NCI-H2081 treated with DMSO at 0.1 percent for 48 hours (cell line): ENCODE results near the gene SERINC3.

Experiments
- DNase-seq: peaks from one replicate; lab custom pipeline; 2025; lab: John Stamatoyannopoulos, UW

SERINC3 gene

DNA sequence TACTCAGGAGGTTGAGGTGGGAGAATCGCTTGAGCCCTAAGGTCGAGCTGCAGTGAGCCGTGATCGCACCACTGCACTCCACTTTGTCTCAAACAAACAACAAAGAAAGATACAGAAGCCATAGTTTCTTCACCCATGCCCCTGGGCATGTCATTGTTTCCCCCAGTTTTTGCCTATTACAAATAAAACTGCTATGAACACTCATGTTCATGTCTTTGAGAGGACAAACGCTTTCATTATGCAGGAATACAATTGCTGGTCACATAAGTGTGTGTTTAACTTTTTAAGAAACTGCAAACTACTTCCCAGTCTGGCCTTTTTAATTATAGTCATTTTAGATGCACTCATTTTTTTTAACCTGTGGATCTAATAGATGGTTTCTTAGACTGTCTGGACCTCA lies 58.4 kb downstream of the SERINC3 start:
- DNase-seq = no peak

DNA sequence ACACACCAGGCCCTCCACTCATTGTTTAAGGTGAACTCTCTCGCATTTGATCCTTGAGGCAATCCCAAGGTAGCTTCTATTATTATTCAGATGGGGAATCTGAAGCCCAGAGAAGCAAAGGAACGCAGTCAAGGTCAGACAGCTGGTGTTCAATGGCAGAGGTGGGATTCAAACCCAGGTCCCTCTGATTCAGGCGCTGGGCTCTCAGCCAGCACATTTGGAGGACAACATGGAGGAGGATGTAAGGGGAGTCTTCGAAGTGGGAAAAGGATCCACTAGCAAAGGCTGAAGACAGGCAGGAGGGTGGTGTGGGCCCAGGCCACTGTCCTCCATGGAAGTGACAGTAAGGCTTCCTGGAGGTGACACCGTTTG lies 60.1 kb downstream of the SERINC3 start:
- no peak for DNase-seq

DNA sequence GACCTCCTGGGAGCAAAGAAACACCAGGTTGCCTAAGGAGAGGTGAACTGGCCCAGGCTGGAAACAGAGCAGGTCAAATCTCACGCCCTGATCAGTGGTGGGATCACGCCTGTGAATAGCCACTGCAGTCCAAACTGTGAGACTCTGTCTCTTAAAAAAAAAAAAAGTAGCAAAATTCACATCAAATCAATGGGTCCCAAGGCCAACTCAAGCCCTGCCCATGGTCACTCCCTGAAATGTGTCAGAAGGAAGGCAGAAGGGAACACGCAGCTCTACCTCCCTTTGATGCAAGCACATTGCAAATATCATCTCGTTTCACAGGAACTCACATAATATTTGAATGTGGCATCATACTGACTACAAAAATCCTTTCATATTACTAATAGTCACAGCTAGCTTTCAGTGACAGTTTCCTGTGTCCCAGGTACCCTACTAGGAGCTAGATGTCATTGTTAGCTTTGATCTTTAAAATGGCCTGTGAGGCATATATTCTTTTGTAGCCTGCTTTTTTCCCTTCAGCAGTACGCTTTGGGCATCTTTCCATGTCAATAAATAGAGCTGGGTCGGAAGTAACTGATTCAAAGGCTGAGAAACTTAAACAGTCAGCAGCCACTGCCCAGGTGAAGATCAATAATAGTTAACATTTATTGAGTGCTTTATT lies 60.6 kb downstream of the SERINC3 start:
- no peak for DNase-seq

DNA sequence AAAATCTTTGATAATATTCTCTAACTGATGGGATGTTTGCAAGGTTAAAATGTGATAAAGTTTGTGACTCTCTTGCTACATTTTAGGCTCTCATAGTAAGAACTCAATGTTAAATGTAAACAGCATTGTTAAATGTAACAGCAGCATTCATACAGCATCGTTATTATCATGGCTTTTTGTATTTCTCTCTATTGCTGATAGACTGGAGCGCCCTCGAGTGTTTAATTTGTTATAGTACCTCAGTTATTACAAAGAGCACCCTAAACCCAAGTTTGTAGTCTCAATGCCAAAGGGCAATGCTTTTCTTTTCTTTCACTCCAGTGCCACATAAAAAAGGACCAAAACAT lies 61.1 kb downstream of the SERINC3 start:
- peak; percentile 38 for DNase-seq

DNA sequence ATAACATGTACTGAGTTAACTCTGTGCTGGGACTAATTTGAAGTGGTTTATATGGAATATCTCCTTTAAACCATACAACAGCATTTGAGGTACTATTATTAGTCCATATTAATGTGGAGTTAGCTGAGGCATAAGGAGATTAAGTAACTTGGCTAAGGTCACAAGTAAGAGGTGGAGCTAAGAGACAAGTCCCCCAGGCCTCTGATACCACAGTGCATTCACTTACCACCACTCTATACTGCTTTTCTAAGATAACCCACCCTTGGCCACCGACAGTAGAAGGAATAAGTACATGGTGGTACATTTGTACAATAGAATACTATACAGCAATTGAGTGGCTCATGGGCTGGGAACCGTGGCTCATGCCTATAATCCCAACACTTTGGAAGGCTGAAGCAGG lies 62.6 kb downstream of the SERINC3 start:
- DNase-seq = no peak

DNA sequence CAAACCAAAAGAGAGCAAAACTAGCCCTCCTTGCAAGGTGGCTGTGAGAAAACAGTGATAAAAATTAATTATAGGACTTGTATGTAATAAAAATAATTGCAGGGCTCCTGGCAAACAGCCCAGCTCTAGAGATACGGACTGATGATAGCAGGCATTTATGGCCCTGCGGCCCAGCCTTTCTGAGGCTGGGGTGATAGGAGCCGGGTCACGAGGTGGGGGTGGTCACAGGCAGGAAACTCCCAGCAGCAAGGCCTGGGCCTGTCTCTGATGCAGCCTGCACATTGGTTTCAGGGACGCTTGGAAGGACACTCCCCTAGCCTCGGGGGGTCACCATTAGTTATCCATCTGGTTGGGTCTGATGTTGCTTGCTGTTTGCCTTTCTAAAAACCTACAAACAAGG lies 64.9 kb downstream of the SERINC3 start:
- no peak for DNase-seq

DNA sequence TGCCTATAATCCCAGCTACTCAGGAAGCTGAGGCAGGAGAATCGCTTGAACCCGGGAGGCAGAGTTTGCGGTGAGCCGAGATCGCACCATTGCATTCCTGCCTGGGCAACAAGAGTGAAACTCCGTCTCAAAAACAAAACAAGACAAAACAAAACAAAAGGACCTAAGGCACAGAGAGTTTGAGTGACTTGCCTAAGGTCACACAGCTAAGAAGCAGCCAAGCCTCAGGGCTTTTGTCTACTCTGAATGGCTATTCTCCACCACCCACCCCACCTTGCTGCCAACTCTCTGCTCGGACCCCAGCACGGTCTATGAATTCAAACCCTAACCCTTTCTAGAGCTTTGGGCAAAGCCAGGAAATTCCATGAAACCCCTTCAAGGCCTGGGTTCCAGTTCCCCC lies 65.3 kb downstream of the SERINC3 start:
- DNase-seq = no peak

DNA sequence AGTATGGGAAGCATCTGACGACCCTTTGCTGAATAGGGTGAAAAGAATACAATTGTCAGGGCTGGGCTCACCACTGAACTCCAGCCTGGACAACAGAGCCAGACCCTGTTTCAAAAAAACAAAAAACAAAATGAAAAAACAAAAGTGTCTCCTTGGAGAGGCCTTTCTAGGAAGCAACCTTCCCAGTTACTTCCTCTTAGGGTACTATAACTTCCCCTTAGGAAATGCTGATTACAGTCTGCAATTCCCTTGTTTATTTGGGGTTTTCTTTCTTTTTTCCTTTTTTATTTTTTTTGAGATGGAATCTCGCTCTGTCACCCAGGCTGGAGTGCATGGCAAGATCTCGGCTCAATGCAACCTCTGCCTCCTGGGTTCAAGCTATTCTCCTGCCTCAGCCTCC lies 66.7 kb downstream of the SERINC3 start:
- DNase-seq = no peak

DNA sequence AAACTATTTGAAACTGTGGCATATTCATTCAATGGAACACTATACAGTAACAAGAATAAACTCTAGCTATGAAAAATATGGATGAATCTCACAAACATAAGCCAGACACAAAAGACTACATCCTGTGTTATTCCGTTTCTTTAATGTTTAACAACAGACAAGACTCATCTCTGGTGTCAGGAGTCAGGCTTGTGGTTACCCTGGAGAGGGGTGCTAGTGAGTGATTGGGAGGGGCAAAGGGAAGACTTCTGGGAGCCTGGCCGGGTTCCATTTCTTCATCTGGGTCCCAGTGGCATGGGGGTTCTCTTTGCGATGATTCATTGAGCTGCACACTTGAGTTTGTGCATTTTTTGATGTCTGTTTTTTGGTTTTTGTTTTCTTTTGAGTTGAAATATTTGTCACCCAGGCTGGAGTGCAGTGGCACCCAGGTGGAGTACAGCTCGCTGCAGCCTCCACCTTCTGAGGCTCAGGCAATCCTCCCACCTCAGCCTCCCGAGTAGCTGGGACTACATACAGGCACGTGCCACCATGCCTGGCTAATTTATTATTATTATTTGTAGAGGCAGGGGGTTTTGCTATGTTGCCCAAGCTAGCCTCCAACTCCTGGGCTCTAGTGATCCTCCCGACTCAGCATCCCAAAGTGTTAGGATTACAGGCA lies 67.4 kb downstream of the SERINC3 start:
- no peak for DNase-seq

DNA sequence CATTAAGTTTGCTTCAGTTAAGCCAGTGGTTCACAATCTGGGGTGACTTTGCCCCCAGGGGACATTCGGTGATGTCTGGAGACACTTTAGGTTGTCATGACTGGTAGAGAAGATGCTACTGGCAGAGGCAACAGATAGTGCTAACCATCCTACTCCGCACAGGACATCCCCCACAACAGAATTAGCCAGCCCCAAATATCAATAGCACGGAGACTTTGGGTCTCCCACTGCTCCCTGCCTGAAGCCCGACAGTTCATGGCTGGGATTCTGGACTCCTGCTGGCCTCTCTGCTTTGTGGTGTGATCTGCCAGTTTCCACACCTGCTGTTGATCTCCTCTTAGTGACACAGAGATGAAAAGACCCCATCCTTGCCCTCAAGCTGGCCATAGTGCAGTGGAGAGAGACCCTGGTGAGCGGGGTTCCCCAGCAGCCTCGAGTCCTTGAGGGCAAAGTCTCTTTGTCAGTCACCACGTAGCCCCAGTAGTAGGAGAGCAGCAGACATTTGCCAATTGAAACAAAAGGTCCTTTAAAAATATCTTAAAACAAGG lies 70.9 kb downstream of the SERINC3 start:
- DNase-seq = no peak

DNA sequence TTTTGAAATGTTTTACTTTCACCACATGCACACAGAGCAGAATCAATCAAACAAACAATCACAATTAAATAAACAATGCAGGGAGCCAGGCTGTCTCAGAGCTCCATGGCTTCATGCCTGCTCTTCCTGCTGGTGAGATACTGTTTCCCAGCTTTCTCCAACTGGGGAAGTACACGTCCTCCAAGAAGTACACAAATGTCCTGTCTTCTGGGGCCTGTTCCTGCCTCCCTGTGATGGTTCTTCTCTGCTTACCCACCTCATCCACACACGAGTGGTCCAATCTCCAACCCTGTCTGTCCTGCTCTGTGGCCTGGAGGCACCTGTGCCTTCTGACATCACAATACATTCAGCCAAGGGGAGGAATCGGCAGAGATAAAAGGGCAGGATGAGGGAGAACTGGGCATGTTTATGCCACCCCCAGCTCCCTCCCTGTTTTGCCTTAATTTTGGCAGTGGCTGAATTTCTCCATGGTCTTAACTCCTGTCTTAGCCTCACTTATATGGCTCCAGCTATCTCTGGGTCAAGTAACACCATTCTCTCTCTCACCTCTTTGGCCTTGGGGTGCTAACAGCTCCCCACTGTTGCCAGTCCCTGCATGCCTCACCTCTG lies 71.5 kb downstream of the SERINC3 start:
- DNase-seq = no peak

DNA sequence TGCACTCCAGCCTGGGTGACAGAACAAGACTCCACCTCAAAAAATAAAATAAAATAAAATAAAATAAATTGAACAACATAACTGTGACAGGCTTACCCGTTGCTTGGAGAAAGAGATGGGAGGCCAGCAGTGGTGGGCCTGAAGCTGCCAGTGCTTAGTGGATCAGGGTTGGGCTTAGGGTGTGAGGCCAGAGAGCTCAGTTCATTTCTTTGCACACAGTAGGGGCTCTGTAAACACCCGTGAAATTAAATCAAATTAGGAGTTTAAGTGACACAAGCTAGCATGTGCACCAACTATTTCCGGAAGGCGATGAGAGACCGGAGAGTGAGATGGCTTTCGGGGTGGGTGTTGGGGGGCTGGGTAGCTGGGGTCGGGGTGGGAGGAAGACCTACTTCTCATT lies 72.0 kb downstream of the SERINC3 start:
- no peak for DNase-seq

DNA sequence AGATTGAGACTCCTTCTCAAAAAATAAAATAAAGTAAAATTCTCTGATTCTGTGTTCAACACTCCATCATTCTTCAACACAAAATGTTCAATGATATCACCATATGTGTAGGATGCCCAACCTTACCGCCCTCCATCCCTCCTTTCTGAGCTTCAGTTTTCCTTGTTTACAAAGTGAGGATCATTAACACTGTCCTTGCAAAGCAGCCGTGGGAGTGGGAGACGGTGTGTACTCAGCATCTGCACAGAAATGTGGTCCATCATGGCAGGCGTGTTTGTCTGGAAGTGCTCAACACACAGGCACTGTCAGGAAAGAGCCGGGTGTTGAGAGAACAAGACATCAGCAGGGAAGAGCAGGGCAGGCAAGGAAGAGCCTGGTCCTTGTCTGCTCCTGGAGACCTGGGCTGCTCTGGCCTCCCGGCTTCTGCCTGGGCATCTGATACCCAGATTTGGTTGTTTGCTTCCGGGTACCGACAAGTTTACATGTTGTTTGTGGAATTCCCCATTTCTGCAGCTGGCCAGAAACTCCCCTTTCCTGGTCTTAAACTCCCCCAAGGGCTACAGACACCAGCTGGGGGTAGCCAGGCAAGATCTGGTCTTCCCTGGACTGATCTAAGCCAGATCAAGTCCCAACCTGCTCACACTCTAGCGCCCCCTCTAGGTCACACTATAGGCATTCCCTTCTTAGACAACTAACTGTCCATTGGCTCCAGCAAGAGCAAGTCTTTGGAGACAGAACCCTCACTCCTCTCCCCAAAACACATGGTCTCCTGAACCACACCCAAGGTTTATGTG lies 72.9 kb downstream of the SERINC3 start:
- no peak for DNase-seq

DNA sequence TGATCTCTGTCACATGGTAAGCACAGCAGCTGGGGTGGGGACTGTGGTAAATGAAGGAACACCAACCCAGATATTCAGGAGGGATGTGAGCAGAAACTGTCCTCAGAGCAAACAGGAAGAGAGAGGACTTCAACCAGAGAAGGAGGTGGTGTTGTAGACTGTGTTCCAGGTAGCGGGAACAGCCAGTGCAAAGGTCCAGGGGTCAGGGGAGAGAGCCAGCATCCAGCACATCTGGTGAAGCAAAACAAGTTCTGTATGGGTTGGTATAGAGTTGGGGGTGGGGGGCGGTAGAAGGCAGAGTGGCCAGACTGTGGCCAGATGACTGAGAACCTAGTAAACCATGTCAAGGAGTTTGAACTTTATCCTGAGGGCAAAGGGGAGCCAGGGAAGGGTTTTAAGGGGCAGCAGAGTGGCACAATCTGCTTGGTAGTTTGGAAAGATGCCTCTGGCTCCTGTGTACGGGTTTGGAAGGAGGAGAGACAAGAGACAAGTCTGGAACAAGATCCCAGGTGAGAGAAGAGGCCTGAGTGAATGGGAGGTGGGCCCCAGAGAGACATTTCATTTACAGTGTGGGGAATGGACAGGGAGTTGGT lies 73.9 kb downstream of the SERINC3 start:
- DNase-seq = no peak
